ENCODE data around the gene SLC2A4RG.

SLC2A4RG gene, protein sequence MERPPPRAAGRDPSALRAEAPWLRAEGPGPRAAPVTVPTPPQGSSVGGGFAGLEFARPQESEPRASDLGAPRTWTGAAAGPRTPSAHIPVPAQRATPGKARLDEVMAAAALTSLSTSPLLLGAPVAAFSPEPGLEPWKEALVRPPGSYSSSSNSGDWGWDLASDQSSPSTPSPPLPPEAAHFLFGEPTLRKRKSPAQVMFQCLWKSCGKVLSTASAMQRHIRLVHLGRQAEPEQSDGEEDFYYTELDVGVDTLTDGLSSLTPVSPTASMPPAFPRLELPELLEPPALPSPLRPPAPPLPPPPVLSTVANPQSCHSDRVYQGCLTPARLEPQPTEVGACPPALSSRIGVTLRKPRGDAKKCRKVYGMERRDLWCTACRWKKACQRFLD

GRCh38 chr20:63739130-63740069 is at the start of gene SLC2A4RG:
TSS of gene SLC2A4RG (plus strand) at chr20:63739776. CDS start at chr20:63739913, 137 bp downstream.
- DNase-seq: peak; percentile 50 to 60

DNA sequence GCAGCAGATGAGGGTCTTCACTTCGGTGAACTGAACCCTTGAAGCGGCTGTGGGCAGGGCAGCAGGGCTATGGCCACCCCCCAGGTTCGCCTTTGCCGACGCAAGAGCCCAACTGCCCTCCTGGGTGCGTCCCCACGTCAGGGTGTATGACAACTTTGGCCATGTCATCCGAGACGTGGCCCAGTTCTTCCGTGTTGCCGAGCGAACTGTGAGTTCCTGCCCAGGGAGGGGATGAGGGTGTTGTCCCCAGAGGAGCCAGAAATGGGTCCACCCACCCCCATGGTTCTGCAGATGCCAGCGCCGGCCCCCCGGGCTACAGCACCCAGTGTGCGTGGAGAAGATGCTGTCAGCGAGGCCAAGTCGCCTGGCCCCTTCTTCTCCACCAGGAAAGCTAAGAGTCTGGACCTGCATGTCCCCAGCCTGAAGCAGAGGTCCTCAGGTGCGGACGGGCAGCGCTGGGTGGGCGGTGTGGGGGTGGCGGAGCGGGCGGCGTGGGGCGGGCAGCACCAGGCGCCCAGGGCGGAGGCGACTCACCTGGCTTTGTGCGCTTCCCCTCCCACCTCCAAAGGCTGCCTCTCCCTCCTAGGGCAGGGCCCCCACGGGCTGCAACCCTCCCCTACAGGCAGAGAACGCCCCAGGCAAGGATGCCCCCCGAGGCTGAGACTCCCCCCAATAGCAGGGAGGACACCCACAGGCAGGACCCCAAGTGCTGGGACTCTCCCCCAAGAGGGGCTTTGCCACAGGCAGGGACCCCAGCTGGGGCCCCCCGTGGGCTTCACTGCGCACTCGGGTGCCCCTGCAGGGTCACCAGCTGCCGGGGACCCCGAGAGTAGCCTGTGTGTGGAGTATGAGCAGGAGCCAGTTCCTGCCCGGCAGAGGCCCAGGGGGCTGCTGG is 49.3 kb upstream of the SLC2A4RG start:
- DNase-seq: no peak

GRCh38 chr20:63690898-63691710 is 48.5 kb upstream of the SLC2A4RG start:
- no peak for DNase-seq

- DNase-seq: no peak
Measured at GRCh38 chr20:63691711-63692435, 47.7 kb upstream of the SLC2A4RG start.

- no peak for DNase-seq
Measured at GRCh38 chr20:63692436-63693082, 47.0 kb upstream of the SLC2A4RG start.

DNA sequence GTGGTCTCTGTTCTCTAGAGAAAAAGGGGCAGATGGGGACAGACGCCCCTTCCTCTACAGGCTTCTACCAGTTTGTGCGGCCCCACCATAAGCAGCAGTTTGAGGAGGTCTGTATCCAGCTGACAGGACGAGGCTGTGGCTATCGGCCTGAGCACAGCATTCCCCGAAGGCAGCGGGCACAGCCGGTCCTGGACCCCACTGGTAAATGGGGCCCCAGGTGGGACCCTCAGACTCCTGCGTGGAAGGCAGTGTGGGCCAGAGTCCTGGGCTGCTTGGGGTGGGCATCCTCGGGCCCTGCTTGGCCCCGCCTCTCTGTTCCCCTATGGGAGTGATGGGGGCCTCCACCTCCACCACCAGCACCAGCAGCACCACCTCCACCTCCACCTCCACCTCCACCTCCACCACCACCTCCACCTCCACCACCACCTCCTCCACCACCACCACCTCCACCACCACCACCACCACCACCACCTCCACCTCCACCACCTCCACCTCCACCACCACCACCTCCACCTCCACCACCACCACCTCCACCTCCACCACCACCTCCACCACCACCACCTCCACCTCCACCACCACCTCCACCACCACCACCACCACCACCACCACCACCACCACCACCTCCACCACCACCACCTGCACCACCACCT is 46.4 kb upstream of the SLC2A4RG start:
- no peak for DNase-seq

- DNase-seq: no peak
Measured at GRCh38 chr20:63693733-63694583, 45.6 kb upstream of the SLC2A4RG start.

DNA sequence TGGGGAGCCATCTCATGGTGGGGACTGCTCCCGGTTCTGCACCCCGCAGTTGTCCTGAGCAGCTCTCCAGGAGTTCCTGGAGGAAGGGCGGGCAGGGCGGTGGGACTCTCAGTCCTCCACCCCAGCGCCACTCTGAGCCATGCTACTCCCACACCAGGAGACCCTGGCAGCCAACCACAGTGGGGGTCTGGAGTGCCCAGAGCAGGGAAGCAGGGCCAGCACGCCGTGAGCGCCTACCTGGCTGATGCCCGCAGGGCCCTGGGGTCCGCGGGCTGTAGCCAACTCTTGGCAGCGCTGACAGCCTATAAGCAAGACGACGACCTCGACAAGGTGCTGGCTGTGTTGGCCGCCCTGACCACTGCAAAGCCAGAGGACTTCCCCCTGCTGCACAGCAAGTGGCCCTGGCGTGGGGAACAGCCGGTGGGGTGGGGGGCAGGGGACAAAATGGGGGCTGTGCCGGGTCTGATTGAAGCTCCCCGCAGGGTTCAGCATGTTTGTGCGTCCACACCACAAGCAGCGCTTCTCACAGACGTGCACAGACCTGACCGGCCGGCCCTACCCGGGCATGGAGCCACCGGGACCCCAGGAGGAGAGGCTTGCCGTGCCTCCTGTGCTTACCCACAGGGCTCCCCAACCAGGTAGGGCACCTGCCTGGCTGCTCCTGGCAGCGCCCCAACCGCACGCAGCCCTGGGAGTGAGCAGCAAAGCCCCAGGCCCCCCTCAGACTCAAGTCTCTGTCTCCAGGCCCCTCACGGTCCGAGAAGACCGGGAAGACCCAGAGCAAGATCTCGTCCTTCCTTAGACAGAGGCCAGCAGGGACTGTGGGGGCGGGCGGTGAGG is 44.8 kb upstream of the SLC2A4RG start:
- no peak for DNase-seq

DNA sequence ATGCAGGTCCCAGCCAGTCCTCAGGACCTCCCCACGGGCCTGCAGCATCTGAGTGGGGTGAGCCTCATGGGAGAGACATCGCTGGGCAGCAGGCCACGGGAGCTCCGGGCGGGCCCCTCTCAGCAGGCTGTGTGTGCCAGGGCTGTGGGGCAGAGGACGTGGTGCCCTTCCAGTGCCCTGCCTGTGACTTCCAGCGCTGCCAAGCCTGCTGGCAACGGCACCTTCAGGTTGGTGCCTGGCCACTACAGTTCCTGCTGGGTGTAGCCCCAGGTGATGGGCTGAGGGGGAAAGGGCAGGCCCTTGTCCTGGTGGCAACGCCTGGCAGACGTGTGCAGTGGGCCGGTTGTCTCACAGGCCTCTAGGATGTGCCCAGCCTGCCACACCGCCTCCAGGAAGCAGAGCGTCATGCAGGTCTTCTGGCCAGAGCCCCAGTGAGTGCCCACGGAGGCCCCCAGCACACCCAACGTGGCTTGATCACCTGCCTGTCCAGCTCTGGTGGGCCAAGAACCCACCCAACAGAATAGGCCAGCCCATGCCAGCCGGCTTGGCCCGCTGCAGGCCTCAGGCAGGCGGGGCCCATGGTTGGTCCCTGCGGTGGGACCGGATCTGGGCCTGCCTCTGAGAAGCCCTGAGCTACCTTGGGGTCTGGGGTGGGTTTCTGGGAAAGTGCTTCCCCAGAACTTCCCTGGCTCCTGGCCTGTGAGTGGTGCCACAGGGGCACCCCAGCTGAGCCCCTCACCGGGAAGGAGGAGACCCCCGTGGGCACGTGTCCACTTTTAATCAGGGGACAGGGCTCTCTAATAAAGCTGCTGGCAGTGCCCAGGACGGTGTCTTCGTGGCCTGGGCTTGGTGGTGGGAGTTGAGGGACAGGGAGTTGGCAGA is 43.9 kb upstream of the SLC2A4RG start:
- no peak for DNase-seq

DNA sequence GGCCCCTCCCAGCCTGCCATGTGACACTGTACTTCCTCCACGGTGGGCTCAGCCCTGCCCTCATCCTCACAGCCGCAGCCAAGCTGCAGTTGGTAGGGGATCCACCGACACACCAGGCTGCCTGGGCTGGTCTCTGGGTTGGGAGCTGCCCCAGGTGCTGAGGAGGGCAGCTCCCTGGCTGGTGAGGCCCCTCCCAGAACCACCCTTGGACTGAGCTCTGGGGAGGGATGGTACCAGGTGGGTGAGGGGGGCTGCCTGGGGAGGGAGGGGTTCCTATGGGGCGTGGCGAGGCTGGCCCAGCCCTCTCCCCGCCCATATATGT is 43.3 kb upstream of the SLC2A4RG start:
- no peak for DNase-seq

GRCh38 chr20:63696628-63697356 is 42.8 kb upstream of the SLC2A4RG start, which contains the start of gene TNFRSF6B:
TSS of gene TNFRSF6B (plus strand) at chr20:63696652. CDS start at chr20:63696768, 116 bp downstream.
- no peak for DNase-seq

GRCh38 chr20:63697357-63697867 is 42.2 kb upstream of the SLC2A4RG start:
- DNase-seq: no peak

- DNase-seq: no peak
Measured at GRCh38 chr20:63697868-63698545, 41.6 kb upstream of the SLC2A4RG start.

DNA sequence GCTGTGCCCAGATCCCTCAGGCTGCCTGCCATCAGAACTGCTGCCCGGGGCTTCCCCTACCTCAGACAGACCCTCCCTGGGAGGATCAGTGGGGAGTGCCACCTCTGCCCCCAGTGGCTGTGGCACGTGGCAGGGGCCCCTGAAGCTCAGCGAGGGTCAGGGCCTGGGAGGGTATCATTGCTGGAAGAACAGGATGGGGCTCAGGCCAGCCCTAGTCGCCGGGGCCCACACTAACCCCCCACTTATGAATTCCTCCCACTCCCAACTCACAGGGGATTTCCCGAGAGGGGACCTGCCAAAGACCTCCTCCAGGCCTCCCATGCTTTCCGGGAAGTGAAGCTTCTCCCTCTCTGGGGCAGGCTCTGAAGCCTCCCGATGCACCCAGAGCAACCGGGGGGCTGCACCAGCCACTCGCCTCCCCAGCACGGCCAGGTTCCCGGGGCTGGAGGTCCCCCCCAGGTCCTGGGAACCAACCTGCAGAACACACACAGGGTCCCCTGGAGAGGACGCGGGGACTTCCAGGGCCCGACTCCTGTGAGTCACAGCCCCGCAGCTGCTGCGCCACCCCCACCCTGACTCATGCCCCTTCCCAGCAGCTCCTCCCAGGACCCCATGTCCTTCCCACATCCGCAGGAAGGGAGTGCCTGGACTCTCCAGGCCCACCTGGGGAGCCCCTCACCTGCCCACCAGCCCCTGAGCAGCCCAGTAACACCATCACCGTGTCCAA is 40.7 kb upstream of the SLC2A4RG start:
- DNase-seq: peak; percentile 49 to 53

All from stimulated activated CD4-positive, alpha-beta T cell treated with anti-CD3 and anti-CD28 coated beads, Interleukin-2, amount 100 ng/mL, for 48 hours (primary cell).